IMR-90 (cell line): ENCODE results near the gene TPT1.

Experiments used
- CEBPB ChIP-seq: IDR thresholded peaks from 2 replicates; pipeline ENCODE4 v1.6.1; 2012; ENCODE audit warnings: low read depth, low read length, improper control_type of control experiment
- CTCF ChIP-seq: conservative IDR thresholded peaks from 2 replicates; pipeline ENCODE4 v1.5.1; 2012; ENCODE audit warnings: mild to moderate bottlenecking, low read depth, low read length, improper control_type of control experiment
- FOS ChIP-seq: fragments of 150-350 bp; IDR thresholded peaks from 2 replicates; pipeline ENCODE4 v1.6.1; 2016; ENCODE audit warnings: low read depth, low read length
- MXI1 ChIP-seq: IDR thresholded peaks from 2 replicates; pipeline ENCODE4 v1.6.1; 2012; ENCODE audit warnings: low read depth, mild to moderate bottlenecking, low read length, moderate library complexity, borderline replicate concordance
- POLR2A ChIP-seq: IDR thresholded peaks from 2 replicates; pipeline ENCODE4 v1.6.1; 2012; ENCODE audit warnings: mild to moderate bottlenecking, low read depth, low read length
- RCOR1 ChIP-seq: IDR thresholded peaks from 2 replicates; pipeline ENCODE4 v1.6.1; 2012; ENCODE audit warnings: mild to moderate bottlenecking, low read length, improper control_type of control experiment; ENCODE audit not compliant: insufficient replicate concordance
- RFX5 ChIP-seq: IDR thresholded peaks from 2 replicates; pipeline ENCODE4 v1.8.0; 2012; ENCODE audit warnings: low read depth, mild to moderate bottlenecking, low read length, moderate library complexity
- SMC3 ChIP-seq: fragments of 150-350 bp; IDR thresholded peaks from 2 replicates; pipeline ENCODE4 v1.6.1; 2016; ENCODE audit warnings: low read depth, mild to moderate bottlenecking, antibody characterized with exemption, low read length, moderate library complexity
- USF2 ChIP-seq: fragments of 150-350 bp; IDR thresholded peaks from 2 replicates; pipeline ENCODE4 v1.6.1; 2017; ENCODE audit warnings: mild to moderate bottlenecking, antibody characterized with exemption, low read length, low read depth
- TF ChIP-seq, protein P1 (sequence below): fragments of 150-350 bp; IDR thresholded peaks from 2 replicates; pipeline ENCODE4 v1.6.1; 2016; ENCODE audit warnings: low read depth, mild to moderate bottlenecking, low read length, moderate library complexity, borderline replicate concordance

GRCh38 chr13:45301263-45301662, 39.7 kb downstream of the TPT1 start:
- no peak for TF ChIP-seq POLR2A
- no peak for TF ChIP-seq CTCF
- no peak for TF ChIP-seq CEBPB
- TF ChIP-seq RCOR1, result no peak
- TF ChIP-seq SMC3, result no peak
- TF ChIP-seq USF2, result no peak
- TF ChIP-seq, protein P1, sequence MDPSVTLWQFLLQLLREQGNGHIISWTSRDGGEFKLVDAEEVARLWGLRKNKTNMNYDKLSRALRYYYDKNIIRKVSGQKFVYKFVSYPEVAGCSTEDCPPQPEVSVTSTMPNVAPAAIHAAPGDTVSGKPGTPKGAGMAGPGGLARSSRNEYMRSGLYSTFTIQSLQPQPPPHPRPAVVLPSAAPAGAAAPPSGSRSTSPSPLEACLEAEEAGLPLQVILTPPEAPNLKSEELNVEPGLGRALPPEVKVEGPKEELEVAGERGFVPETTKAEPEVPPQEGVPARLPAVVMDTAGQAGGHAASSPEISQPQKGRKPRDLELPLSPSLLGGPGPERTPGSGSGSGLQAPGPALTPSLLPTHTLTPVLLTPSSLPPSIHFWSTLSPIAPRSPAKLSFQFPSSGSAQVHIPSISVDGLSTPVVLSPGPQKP, result no peak
- no peak for TF ChIP-seq RFX5
- no peak for TF ChIP-seq FOS
- no peak for TF ChIP-seq MXI1
